GM12873 (cell line): ENCODE data around the gene GREB1.

Source experiments
- TF ChIP-seq, protein P1 (sequence below): IDR thresholded peaks from 2 replicates; pipeline ENCODE4 v1.5.1; 2012; ENCODE audit warnings: low read depth, mild to moderate bottlenecking, moderate library complexity, low read length, control low read depth; ENCODE audit not compliant: insufficient read depth; ENCODE audit errors: missing control alignments

GREB1 gene

DNA sequence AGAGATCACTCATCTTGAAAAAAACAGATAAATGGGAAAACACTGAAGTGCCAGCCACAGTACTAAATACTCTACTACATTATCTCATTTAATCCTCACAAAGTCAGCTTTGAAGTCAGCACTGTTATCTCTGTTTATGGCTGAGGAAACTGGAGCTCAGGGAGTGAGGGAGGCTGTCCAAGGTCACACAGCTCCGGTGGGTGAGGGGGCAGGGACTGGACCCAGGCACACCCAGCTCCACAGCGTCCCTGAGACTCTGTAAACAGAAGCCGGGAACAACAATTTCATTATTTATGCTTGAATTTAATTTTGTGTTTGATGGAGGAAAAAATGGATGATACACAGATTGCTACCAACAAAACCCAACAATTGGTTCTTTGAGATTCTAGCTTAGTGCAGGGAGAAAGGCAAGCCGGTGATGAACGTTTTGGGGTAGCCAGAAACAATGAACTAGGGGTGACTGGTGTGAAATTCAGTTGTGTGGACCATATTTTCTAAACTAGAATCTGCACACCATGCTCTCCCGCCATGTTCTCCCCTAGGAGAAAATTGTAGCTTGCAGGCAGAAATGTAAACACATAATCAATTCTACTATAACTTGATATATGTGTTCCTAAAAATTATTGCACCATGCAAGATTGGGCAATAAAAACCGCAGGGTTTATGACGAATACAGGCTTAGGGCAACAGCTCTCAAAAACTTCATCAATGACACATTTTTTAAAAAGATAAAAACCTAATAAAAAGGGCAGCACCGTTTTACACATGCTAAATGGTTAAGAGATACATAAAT, at the start of gene GREB1:
GREB1 (plus strand) TSS at position 768 of the 793 bp plus-strand sequence. CDS start 22,570 bp downstream, outside the sequence.
- TF ChIP-seq, protein P1, sequence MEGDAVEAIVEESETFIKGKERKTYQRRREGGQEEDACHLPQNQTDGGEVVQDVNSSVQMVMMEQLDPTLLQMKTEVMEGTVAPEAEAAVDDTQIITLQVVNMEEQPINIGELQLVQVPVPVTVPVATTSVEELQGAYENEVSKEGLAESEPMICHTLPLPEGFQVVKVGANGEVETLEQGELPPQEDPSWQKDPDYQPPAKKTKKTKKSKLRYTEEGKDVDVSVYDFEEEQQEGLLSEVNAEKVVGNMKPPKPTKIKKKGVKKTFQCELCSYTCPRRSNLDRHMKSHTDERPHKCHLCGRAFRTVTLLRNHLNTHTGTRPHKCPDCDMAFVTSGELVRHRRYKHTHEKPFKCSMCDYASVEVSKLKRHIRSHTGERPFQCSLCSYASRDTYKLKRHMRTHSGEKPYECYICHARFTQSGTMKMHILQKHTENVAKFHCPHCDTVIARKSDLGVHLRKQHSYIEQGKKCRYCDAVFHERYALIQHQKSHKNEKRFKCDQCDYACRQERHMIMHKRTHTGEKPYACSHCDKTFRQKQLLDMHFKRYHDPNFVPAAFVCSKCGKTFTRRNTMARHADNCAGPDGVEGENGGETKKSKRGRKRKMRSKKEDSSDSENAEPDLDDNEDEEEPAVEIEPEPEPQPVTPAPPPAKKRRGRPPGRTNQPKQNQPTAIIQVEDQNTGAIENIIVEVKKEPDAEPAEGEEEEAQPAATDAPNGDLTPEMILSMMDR: no peak

- TF ChIP-seq, protein P1: no peak
Measured at GRCh38 chr2:11488809-11489208, 45.0 kb upstream of the GREB1 start.

GRCh38 chr2:11490194-11490593, 43.7 kb upstream of the GREB1 start:
- TF ChIP-seq, protein P1: no peak

DNA sequence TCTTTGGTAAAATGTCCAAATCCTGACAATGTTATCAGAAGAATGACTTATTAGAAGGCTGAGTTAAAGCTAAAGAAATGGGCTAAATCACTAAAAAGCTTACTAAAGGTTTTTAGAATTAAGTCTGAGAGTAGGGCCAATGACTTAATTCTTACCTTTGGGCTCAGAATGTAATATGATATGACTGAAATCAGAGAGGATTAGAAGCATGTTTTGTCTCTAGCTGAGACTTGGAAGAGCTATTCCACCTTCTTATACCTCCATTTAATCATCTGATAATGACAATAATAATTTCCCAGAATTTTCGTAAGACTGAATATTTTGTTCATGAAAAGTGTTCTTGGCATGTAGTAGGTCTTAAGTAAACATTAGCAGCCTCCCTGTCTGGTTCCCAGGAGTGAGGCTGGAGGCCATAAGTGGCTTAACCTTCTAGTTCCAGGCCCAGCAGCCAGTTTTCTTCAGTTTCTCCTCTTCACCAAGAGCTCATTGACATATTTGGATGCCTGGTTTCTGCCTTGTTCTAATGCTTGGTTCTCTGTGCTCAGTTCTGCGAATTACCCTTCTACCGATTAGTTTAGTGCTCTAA, 42.4 kb upstream of the GREB1 start:
- TF ChIP-seq, protein P1: no peak

GRCh38 chr2:11492244-11492643, 41.6 kb upstream of the GREB1 start:
- TF ChIP-seq, protein P1: no peak

DNA sequence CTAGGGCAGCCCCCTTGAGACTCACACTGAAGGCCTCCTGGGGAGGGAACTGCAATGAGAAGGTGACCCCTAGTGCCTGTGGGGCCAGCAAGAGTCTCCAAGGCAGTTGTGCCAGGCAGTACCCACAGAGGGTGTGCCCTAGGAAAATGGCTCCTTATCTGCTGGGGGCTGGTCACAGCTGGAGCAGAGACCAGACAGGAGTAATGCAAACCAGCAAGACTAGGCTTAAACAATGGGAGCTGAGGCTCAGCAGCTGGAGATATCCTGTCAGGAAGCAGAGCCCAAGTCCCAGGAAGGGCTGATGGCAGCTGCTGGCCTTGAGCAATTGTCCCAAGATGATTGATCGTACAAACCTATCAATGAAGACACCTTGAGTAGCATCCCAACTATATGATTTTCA, 41.1 kb upstream of the GREB1 start:
- TF ChIP-seq, protein P1: no peak

DNA sequence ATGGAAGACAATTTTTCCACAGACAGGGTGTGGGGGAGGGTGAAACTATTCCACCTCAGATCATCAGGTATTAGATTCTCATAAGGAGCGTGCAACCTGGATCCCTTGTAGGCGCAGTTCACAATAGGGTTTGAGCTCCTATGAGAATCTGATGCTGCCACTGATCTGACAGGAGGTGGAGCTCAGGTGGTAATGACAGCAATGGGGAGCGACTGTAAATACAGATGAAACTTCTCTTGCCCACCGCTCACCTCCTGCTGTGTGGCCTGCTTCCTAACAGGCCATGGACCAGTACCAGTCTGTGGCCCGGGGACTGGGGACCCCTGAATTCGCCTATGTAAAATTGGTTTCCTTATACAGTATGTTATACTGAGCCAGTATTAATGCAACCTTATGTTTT, 40.6 kb upstream of the GREB1 start:
- TF ChIP-seq, protein P1: no peak
